Trophoblast cell (in vitro differentiated cells and primary cell): ENCODE measurements around the gene ZNF451.
"Not testable (repeated sequence)": the region's sequence is repeated elsewhere in the genome, so short reads cannot be mapped to it uniquely, and the experiment has no call there.

Experiments used
- DNase-seq, 2 donors: peaks; one replicate each; pipeline ENCODE4 v3.0.0-alpha.2; 2016
- H2AFZ ChIP-seq: 2 replicates; pipeline ENCODE4 v1.6.1; 2013; ENCODE audit warnings: low read length, moderate library complexity, mild to moderate bottlenecking; ENCODE audit not compliant: insufficient read depth, poor library complexity
- H2AK5ac ChIP-seq: 2 replicates; pipeline ENCODE4 v1.6.1; 2013; ENCODE audit warnings: mild to moderate bottlenecking, low read length
- H2BK120ac ChIP-seq: 2 replicates; pipeline ENCODE4 v1.6.1; 2013; ENCODE audit warnings: low read length, mild to moderate bottlenecking, moderate library complexity; ENCODE audit not compliant: insufficient read depth, poor library complexity
- H2BK12ac ChIP-seq: 2 replicates; pipeline ENCODE4 v1.6.1; 2013; ENCODE audit warnings: mild to moderate bottlenecking, low read length, moderate library complexity
- H2BK5ac ChIP-seq: 2 replicates; pipeline ENCODE4 v1.6.1; 2013; ENCODE audit warnings: low read length, low read depth, moderate library complexity, mild to moderate bottlenecking; ENCODE audit not compliant: poor library complexity
- H3K14ac ChIP-seq: 2 replicates; pipeline ENCODE4 v1.6.1; 2013; ENCODE audit warnings: mild to moderate bottlenecking, low read length
- H3K18ac ChIP-seq: 2 replicates; pipeline ENCODE4 v1.6.1; 2013; ENCODE audit warnings: mild to moderate bottlenecking, low read length
- H3K23ac ChIP-seq: 2 replicates; pipeline ENCODE4 v1.6.1; 2013; ENCODE audit warnings: low read length
- H3K27ac ChIP-seq: 2 replicates; pipeline ENCODE4 v1.5.1; 2013; ENCODE audit warnings: low read depth, mild to moderate bottlenecking, inconsistent platforms, low read length, moderate library complexity
- H3K27me3 ChIP-seq: 2 replicates; pipeline ENCODE4 v1.6.1; 2013; ENCODE audit warnings: inconsistent platforms, mild to moderate bottlenecking, low read length, moderate library complexity; ENCODE audit not compliant: insufficient read depth
- H3K36me3 ChIP-seq, 2 experiments: 1 replicate in 1 of 2; 2 replicates in 1 of 2; pipeline ENCODE4 v1.6.1; 2013; ENCODE audit warnings: low read length in 2 of 2, mild to moderate bottlenecking in 2 of 2, moderate library complexity in 1 of 2; ENCODE audit not compliant: insufficient read depth in 2 of 2, control insufficient read depth in 1 of 2
- H3K4ac ChIP-seq: 2 replicates; pipeline ENCODE4 v1.6.1; 2013; ENCODE audit warnings: low read depth, mild to moderate bottlenecking, low read length, moderate library complexity
- H3K4me1 ChIP-seq, 2 experiments: 1 replicate in 1 of 2; 2 replicates in 1 of 2; pipeline ENCODE4 v1.6.1; 2013; ENCODE audit warnings: low read length in 2 of 2, mild to moderate bottlenecking in 2 of 2, moderate library complexity in 1 of 2; ENCODE audit not compliant: insufficient read depth in 2 of 2, control insufficient read depth in 1 of 2
- H3K4me2 ChIP-seq: 2 replicates; pipeline ENCODE4 v1.6.1; 2013; ENCODE audit warnings: inconsistent platforms, mild to moderate bottlenecking, low read length, moderate library complexity
- H3K4me3 ChIP-seq: 2 replicates; pipeline ENCODE4 v1.5.1; 2013; ENCODE audit warnings: mild to moderate bottlenecking, low read depth, low read length, inconsistent platforms
- H3K79me1 ChIP-seq: one replicate; pipeline ENCODE4 v1.6.1; 2013; ENCODE audit warnings: low read length
- H3K79me2 ChIP-seq: 2 replicates; pipeline ENCODE4 v1.6.1; 2013; ENCODE audit warnings: low read length, mild to moderate bottlenecking; ENCODE audit not compliant: control insufficient read depth, insufficient read depth, poor library complexity
- H3K9ac ChIP-seq: 2 replicates; pipeline ENCODE4 v1.6.1; 2013; ENCODE audit warnings: mild to moderate bottlenecking, low read length
- H3K9me3 ChIP-seq: 2 replicates; pipeline ENCODE4 v1.6.1; 2013; ENCODE audit warnings: low read depth, mild to moderate bottlenecking, control low read depth, inconsistent platforms, low read length; ENCODE audit not compliant: insufficient read depth
- H4K12ac ChIP-seq: 2 replicates; pipeline ENCODE4 v1.6.1; 2013; ENCODE audit warnings: low read depth, mild to moderate bottlenecking, low read length, moderate library complexity
- H4K8ac ChIP-seq: 2 replicates; pipeline ENCODE4 v1.6.1; 2013; ENCODE audit warnings: low read depth, mild to moderate bottlenecking, low read length, moderate library complexity
- H4K91ac ChIP-seq: one replicate; pipeline ENCODE4 v1.6.1; 2013; ENCODE audit warnings: low read depth, mild to moderate bottlenecking, low read length, moderate library complexity
- WGBS: extraction: QIAGEN DNeasy Blood & Tissue Kit; methylation state at CpG from one replicate; pipeline ENCODE4 v1.1.7; 2013; ENCODE audit warnings: missing lambda C conversion rate; ENCODE audit not compliant: insufficient read length, insufficient coverage; ENCODE audit errors: extremely low coverage; 5-methylcytosine and 5-hydroxymethylcytosine counted together

ZNF451 gene

GRCh38 chr6:57046332-57047256 lies 43.4 kb upstream of the ZNF451 start, which contains the start of gene KIAA1586:
Gene KIAA1586 (plus strand): TSS chr6:57046693. CDS start chr6:57046756, 63 bp downstream.
- H3K4me3 ChIP-seq: peak within 1 kb of the TSS; percentile 77
- H3K9me3 ChIP-seq, H3K36me3 ChIP-seq, H3K79me1 ChIP-seq, H3K4ac ChIP-seq, H3K23ac ChIP-seq, H3K27me3 ChIP-seq, H3K4me1 ChIP-seq, H4K12ac ChIP-seq, H2BK120ac ChIP-seq, H2AK5ac ChIP-seq, H2AFZ ChIP-seq, H2BK5ac ChIP-seq, H3K27ac ChIP-seq, H4K91ac ChIP-seq, H3K79me2 ChIP-seq, H2BK12ac ChIP-seq, H3K14ac ChIP-seq, H3K18ac ChIP-seq: not testable (repeated sequence)
- peak within 1 kb of the TSS; percentile 1 for H4K8ac ChIP-seq
- peak within 1 kb of the TSS; percentile 69 for H3K4me2 ChIP-seq
- H3K9ac ChIP-seq: peak within 1 kb of the TSS; percentile 33
- no CpG with 5 or more reads among the region's 78 CpGs for WGBS
- peak; percentile 81 to 86 for DNase-seq

GRCh38 chr6:57047257-57047585 lies 42.8 kb upstream of the ZNF451 start:
- H2AK5ac ChIP-seq, H3K27ac ChIP-seq, H3K18ac ChIP-seq, H3K4me2 ChIP-seq, H4K8ac ChIP-seq, DNase-seq, H3K9me3 ChIP-seq, H4K91ac ChIP-seq, H3K9ac ChIP-seq, H2AFZ ChIP-seq, H2BK5ac ChIP-seq, H3K79me2 ChIP-seq, H2BK12ac ChIP-seq, H3K4me3 ChIP-seq, H3K27me3 ChIP-seq, H3K23ac ChIP-seq, H3K14ac ChIP-seq, H3K79me1 ChIP-seq, H3K4me1 ChIP-seq, H4K12ac ChIP-seq, H3K4ac ChIP-seq, H2BK120ac ChIP-seq: not testable (repeated sequence)
- peaks cover 6 to 12% of the 10 kb centered on the region in 2 experiments for H3K36me3 ChIP-seq
- no CpG with 5 or more reads among the region's 5 CpGs for WGBS

GRCh38 chr6:57047859-57048258 lies 42.1 kb upstream of the ZNF451 start:
- Histone ChIP-seq H3K4me2 (peak overlapping the region; percentile 34), H3K36me3 (peaks cover 7 to 12% of the 10 kb centered on the region in 2 experiments)
- H3K23ac ChIP-seq, H2AK5ac ChIP-seq, DNase-seq, H3K27me3 ChIP-seq, H3K79me1 ChIP-seq, H4K91ac ChIP-seq, H3K27ac ChIP-seq, H2BK5ac ChIP-seq, H3K4me3 ChIP-seq, H3K9me3 ChIP-seq, H3K4me1 ChIP-seq, H4K12ac ChIP-seq, H3K18ac ChIP-seq, H3K4ac ChIP-seq, H3K14ac ChIP-seq, H3K79me2 ChIP-seq, H2AFZ ChIP-seq, H2BK12ac ChIP-seq, H2BK120ac ChIP-seq, H4K8ac ChIP-seq, H3K9ac ChIP-seq: not testable (repeated sequence)
- WGBS: no CpG with 5 or more reads among the region's 6 CpGs

GRCh38 chr6:57048577-57048976 lies 41.4 kb upstream of the ZNF451 start:
- H2BK5ac ChIP-seq: no peak overlapping the region
- H4K8ac ChIP-seq: no peak overlapping the region
- no peak overlapping the region for H2AK5ac ChIP-seq
- H3K79me2 ChIP-seq: no peaks in the 10 kb centered on the region
- no peak overlapping the region for H3K14ac ChIP-seq
- no peak overlapping the region for H3K4me3 ChIP-seq
- H2AFZ ChIP-seq: no peak overlapping the region
- H4K91ac ChIP-seq: no peak overlapping the region
- no peak overlapping the region for H4K12ac ChIP-seq
- H3K4ac ChIP-seq: no peak overlapping the region
- H3K18ac ChIP-seq: no peak overlapping the region
- no peaks in the 10 kb centered on the region for H3K4me1 ChIP-seq
- no peak overlapping the region for H2BK12ac ChIP-seq
- DNase-seq: no peak
- H2BK120ac ChIP-seq: no peak overlapping the region
- no peak overlapping the region for H3K23ac ChIP-seq
- no peaks in the 10 kb centered on the region for H3K9me3 ChIP-seq
- no peaks in the 10 kb centered on the region for H3K79me1 ChIP-seq
- no peak overlapping the region for H3K4me2 ChIP-seq
- H3K9ac ChIP-seq: no peak overlapping the region
- WGBS: no CpG with 5 or more reads among the region's 5 CpGs
- H3K27ac ChIP-seq: no peak overlapping the region
- peaks cover 8 to 12% of the 10 kb centered on the region in 2 experiments for H3K36me3 ChIP-seq
- H3K27me3 ChIP-seq: no peaks in the 10 kb centered on the region
